ENCODE results near the gene MRGPRF. TPM values are rescaled to one million over a fixed set of nuclear protein-coding genes. Genes with fewer than 3 reads are reported as not detected.
"Not testable (repeated sequence)": the region's sequence is repeated elsewhere in the genome, so short reads cannot be mapped to it uniquely, and the experiment has no call there.

MRGPRF gene
- total RNA-seq, 2 donors from 2014 or later = 3.7 to 4.7 TPM

DNA sequence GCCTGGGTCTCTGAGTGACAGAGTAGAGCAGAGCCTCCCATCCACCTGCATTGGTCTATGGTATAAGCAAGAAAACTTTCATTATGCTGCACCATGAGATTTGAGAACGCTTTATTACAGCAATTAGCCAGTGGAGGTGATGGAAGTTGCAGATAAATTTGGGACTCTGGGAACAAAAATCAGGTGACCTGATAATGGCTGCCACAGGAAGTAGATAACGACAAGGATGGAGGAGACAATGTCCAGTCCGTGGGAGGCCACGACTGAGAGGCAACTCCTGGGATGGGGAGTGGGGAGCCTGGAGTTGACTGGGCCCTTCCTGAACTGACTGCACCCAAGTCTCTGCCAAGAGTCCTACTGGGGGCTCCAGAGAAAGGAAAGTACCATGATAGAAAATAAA, 37.0 kb downstream of the MRGPRF start:
- no peaks in the 10 kb centered on the region for H3K4me1 ChIP-seq (ENCODE audit: control insufficient read depth, insufficient read depth, low read length)
- peaks cover 8% of the 10 kb centered on the region for H3K9me3 ChIP-seq (ENCODE audit: control insufficient read depth, low read length)
- H3K4me1 Mint-ChIP-seq = no peaks in the 10 kb centered on the region
- no peaks in the 10 kb centered on the region for H3K27me3 Mint-ChIP-seq (ENCODE audit: insufficient read depth)
- WGBS, 2 experiments (ENCODE audit: insufficient coverage in 1 of 2, insufficient read length in 1 of 2) = 77 to 84% methylated on average over 4 of the region's 4 CpGs
- no peak overlapping the region for H3K9ac ChIP-seq (ENCODE audit: extremely low read depth, low read length, poor library complexity, severe bottlenecking)
- H3K36me3 Mint-ChIP-seq (ENCODE audit: low read depth) = no peaks in the 10 kb centered on the region
- no peaks in the 10 kb centered on the region for H3K36me3 ChIP-seq (ENCODE audit: control insufficient read depth, insufficient read depth, low read length)
- H3K27ac ChIP-seq (ENCODE audit: low read depth, low read length) = no peak overlapping the region
- H3K27ac Mint-ChIP-seq = no peak overlapping the region
- DNase-seq = no peak
- TF ChIP-seq, protein P1, sequence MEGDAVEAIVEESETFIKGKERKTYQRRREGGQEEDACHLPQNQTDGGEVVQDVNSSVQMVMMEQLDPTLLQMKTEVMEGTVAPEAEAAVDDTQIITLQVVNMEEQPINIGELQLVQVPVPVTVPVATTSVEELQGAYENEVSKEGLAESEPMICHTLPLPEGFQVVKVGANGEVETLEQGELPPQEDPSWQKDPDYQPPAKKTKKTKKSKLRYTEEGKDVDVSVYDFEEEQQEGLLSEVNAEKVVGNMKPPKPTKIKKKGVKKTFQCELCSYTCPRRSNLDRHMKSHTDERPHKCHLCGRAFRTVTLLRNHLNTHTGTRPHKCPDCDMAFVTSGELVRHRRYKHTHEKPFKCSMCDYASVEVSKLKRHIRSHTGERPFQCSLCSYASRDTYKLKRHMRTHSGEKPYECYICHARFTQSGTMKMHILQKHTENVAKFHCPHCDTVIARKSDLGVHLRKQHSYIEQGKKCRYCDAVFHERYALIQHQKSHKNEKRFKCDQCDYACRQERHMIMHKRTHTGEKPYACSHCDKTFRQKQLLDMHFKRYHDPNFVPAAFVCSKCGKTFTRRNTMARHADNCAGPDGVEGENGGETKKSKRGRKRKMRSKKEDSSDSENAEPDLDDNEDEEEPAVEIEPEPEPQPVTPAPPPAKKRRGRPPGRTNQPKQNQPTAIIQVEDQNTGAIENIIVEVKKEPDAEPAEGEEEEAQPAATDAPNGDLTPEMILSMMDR (conservative IDR thresholded peaks at IDR 0.05) = no peak
- no peak overlapping the region for H3K4me3 Mint-ChIP-seq
- no peaks in the 10 kb centered on the region for H3K27me3 ChIP-seq (ENCODE audit: control insufficient read depth, insufficient read depth, low read length, poor library complexity, severe bottlenecking)
- peaks cover 6% of the 10 kb centered on the region for H3K9me3 Mint-ChIP-seq
- no peak overlapping the region for H3K4me3 ChIP-seq (ENCODE audit: low read length)

DNA sequence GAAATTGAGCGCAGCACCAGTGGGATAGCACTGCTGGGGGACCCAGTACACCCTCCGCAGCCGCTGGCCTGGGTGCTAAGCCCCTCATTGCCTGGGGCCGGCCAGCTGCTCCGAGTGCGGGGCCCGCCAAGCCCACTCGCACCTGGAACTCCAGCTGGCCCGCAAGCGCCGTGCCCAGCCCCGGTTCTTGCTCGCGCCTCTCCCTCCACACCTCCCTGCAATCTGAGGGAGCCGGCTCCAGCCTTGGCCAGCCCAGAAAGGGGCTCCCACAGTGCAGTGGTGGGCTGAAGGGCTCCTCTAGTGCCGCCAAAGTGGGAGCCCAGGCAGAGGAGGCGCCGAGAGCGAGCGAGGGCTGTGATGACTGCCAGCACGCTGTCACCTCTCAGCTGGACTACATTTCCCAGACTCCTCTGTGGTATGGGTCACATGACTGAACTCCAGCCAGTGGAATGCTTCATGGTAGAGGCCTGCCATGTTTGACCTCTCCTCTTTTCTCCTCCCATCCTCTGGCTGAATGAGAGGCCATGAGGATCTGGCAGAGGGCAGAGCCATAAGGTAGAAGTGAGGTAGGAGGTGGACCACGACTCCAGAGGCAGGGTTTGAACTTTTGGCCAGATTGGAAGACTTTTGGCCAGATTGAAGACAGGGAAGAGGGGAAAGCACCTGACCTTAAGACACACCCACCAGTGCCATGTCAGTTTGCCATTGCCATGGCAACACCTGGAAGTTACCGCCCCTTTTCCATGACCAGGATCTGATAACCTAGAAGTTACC, 38.4 kb downstream of the MRGPRF start:
- no peak overlapping the region for H3K9ac ChIP-seq (ENCODE audit: extremely low read depth, low read length, poor library complexity, severe bottlenecking)
- H3K4me1 Mint-ChIP-seq = no peaks in the 10 kb centered on the region
- H3K4me3 ChIP-seq (ENCODE audit: low read length) = no peak overlapping the region
- peak overlapping the region; percentile 57 for H3K27ac Mint-ChIP-seq
- 91 to 93% methylated on average over 7 to 23 of the region's 23 CpGs for WGBS, 2 experiments (ENCODE audit: insufficient coverage in 1 of 2, insufficient read length in 1 of 2)
- no peaks in the 10 kb centered on the region for H3K36me3 Mint-ChIP-seq (ENCODE audit: low read depth)
- no peak overlapping the region for H3K4me3 Mint-ChIP-seq
- H3K27me3 ChIP-seq (ENCODE audit: control insufficient read depth, insufficient read depth, low read length, poor library complexity, severe bottlenecking) = no peaks in the 10 kb centered on the region
- TF ChIP-seq, protein P1 (conservative IDR thresholded peaks at IDR 0.05) = no peak
- H3K9me3 Mint-ChIP-seq = peaks cover 6% of the 10 kb centered on the region
- no peaks in the 10 kb centered on the region for H3K4me1 ChIP-seq (ENCODE audit: control insufficient read depth, insufficient read depth, low read length)
- peaks cover 8% of the 10 kb centered on the region for H3K9me3 ChIP-seq (ENCODE audit: control insufficient read depth, low read length)
- H3K36me3 ChIP-seq (ENCODE audit: control insufficient read depth, insufficient read depth, low read length) = no peaks in the 10 kb centered on the region
- H3K27ac ChIP-seq (ENCODE audit: low read depth, low read length) = no peak overlapping the region
- peak; percentile 76 for DNase-seq
- no peaks in the 10 kb centered on the region for H3K27me3 Mint-ChIP-seq (ENCODE audit: insufficient read depth)

DNA sequence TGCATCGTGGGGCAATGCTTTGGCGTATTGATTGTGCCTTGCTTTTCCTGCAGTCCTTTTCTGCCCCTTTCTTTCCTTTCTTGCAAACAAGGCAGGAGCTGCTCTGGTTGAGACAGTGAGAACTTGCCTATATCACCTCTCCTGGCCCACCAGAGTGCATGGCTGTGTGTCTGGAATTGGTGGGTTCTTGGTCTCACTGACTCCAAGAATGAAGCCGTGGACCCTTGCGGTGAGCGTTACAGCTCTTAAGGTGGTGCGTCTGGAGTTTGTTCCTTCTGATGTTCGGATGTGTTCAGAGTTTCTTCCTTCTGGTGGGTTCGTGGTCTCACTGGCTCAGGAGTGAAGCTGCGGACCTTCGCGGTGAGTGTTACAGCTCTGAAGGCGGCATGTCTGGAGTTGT, 39.3 kb downstream of the MRGPRF start:
- H3K36me3 Mint-ChIP-seq (ENCODE audit: low read depth); DNase-seq; H3K27ac ChIP-seq (ENCODE audit: low read depth, low read length); H3K27ac Mint-ChIP-seq; H3K4me1 Mint-ChIP-seq; H3K9ac ChIP-seq (ENCODE audit: extremely low read depth, low read length, poor library complexity, severe bottlenecking); H3K27me3 ChIP-seq (ENCODE audit: control insufficient read depth, insufficient read depth, low read length, poor library complexity, severe bottlenecking); H3K4me3 ChIP-seq (ENCODE audit: low read length); H3K9me3 ChIP-seq (ENCODE audit: control insufficient read depth, low read length); H3K36me3 ChIP-seq (ENCODE audit: control insufficient read depth, insufficient read depth, low read length); H3K27me3 Mint-ChIP-seq (ENCODE audit: insufficient read depth); H3K9me3 Mint-ChIP-seq; H3K4me1 ChIP-seq (ENCODE audit: control insufficient read depth, insufficient read depth, low read length); H3K4me3 Mint-ChIP-seq: not testable (repeated sequence)
- 94% methylated on average over 4 to 12 of the region's 12 CpGs for WGBS, 2 experiments (ENCODE audit: insufficient coverage in 1 of 2, insufficient read length in 1 of 2)

All from endodermal cell (in vitro differentiated cells).